MG63 (cell line): ENCODE measurements around the gene KCNQ1OT1. TPM values are rescaled to one million over a fixed set of nuclear protein-coding genes. Genes with fewer than 3 reads are reported as not detected.
"Not testable (repeated sequence)": the region's sequence is repeated elsewhere in the genome, so short reads cannot be mapped to it uniquely, and the experiment has no call there.

Experiments used
- DNase-seq: peaks from one replicate; pipeline ENCODE4 v3.0.0-alpha.2; 2020
- H3K27me3 ChIP-seq: fragments of 250-450 bp; sonication (Bioruptor Pico); 2 replicates; pipeline ENCODE4 v1.5.1; 2020; ENCODE audit warnings: mild to moderate bottlenecking, moderate library complexity
- H3K36me3 ChIP-seq: fragments of 250-450 bp; sonication (Bioruptor Pico); 2 replicates; pipeline ENCODE4 v1.5.1; 2020; ENCODE audit warnings: mild to moderate bottlenecking, moderate library complexity
- H3K4me3 ChIP-seq: fragments of 250-450 bp; sonication (Bioruptor Pico); 2 replicates; pipeline ENCODE4 v1.5.1; 2020; ENCODE audit warnings: mild to moderate bottlenecking, moderate library complexity
- H3K9me3 ChIP-seq: fragments of 250-450 bp; sonication (Bioruptor Pico); 2 replicates; pipeline ENCODE4 v1.5.1; 2020; ENCODE audit warnings: mild to moderate bottlenecking, moderate library complexity
- total RNA-seq: library from RNA; depleted of rRNA; stranded (reverse); fragments of >200 nt; shearing (Covaris generic); gene quantifications from 2 replicates; pipeline ENCODE4 v1.2.3, GENCODE V29; 2014; ENCODE audit warnings: low replicate concordance

Gene KCNQ1OT1
- total RNA-seq, 1 experiment from 2014 or later = 0.16 TPM

- H3K4me3 ChIP-seq = no peak overlapping the region
- no peak for DNase-seq
These were observed 54.0 kb downstream of the KCNQ1OT1 start for GRCh38 chr11:2645779-2646118.

GRCh38 chr11:2644844-2645778, 54.7 kb downstream of the KCNQ1OT1 start:
- no peak for DNase-seq
- H3K36me3 ChIP-seq = no peaks in the 10 kb centered on the region
- no peaks in the 10 kb centered on the region for H3K27me3 ChIP-seq
- H3K4me3 ChIP-seq = no peak overlapping the region
- peaks cover 61% of the 10 kb centered on the region for H3K9me3 ChIP-seq

More at GRCh38 chr11:2645779-2646118, 54.0 kb downstream of the KCNQ1OT1 start:
- H3K27me3 ChIP-seq = no peaks in the 10 kb centered on the region
- H3K36me3 ChIP-seq = no peaks in the 10 kb centered on the region
- peaks cover 64% of the 10 kb centered on the region for H3K9me3 ChIP-seq

- no peak overlapping the region for H3K4me3 ChIP-seq
- H3K36me3 ChIP-seq = no peaks in the 10 kb centered on the region
- H3K9me3 ChIP-seq = peaks cover 50% of the 10 kb centered on the region
- no peak for DNase-seq
- H3K27me3 ChIP-seq = no peaks in the 10 kb centered on the region
These were observed 56.0 kb downstream of the KCNQ1OT1 start for GRCh38 chr11:2643746-2644145.

- H3K9me3 ChIP-seq = peaks cover 34% of the 10 kb centered on the region
- H3K36me3 ChIP-seq = no peaks in the 10 kb centered on the region
- H3K4me3 ChIP-seq = no peak overlapping the region
- DNase-seq = no peak
- no peaks in the 10 kb centered on the region for H3K27me3 ChIP-seq
These were observed 58.2 kb downstream of the KCNQ1OT1 start for GRCh38 chr11:2641623-2642022.

GRCh38 chr11:2639763-2640162, 60.0 kb downstream of the KCNQ1OT1 start:
- peaks cover 31% of the 10 kb centered on the region for H3K9me3 ChIP-seq
- H3K4me3 ChIP-seq, DNase-seq, H3K36me3 ChIP-seq, H3K27me3 ChIP-seq: not testable (repeated sequence)

- no peak overlapping the region for H3K4me3 ChIP-seq
- DNase-seq = no peak
- no peaks in the 10 kb centered on the region for H3K36me3 ChIP-seq
- H3K27me3 ChIP-seq = no peaks in the 10 kb centered on the region
- peaks cover 47% of the 10 kb centered on the region for H3K9me3 ChIP-seq
These were observed 68.6 kb downstream of the KCNQ1OT1 start for GRCh38 chr11:2631161-2631560.

GRCh38 chr11:2630679-2631078, 69.1 kb downstream of the KCNQ1OT1 start:
- Histone ChIP-seq H3K4me3 (no peak overlapping the region), H3K27me3 (no peaks in the 10 kb centered on the region), H3K36me3 (no peaks in the 10 kb centered on the region), H3K9me3 (peaks cover 45% of the 10 kb centered on the region)
- DNase-seq = no peak

- H3K4me3 ChIP-seq = no peak overlapping the region
- no peak for DNase-seq
- H3K9me3 ChIP-seq = peaks cover 27% of the 10 kb centered on the region
- no peaks in the 10 kb centered on the region for H3K27me3 ChIP-seq
- H3K36me3 ChIP-seq = no peaks in the 10 kb centered on the region
These were observed 74.6 kb downstream of the KCNQ1OT1 start for GRCh38 chr11:2625183-2625582.

GRCh38 chr11:2621894-2622293, 77.9 kb downstream of the KCNQ1OT1 start:
- Histone ChIP-seq H3K9me3 (peaks cover 13% of the 10 kb centered on the region), H3K4me3 (no peak overlapping the region), H3K36me3 (no peaks in the 10 kb centered on the region), H3K27me3 (no peaks in the 10 kb centered on the region)
- no peak for DNase-seq

GRCh38 chr11:2612884-2613571, 86.8 kb downstream of the KCNQ1OT1 start:
- H3K36me3 ChIP-seq = no peaks in the 10 kb centered on the region
- no peak for DNase-seq
- no peaks in the 10 kb centered on the region for H3K27me3 ChIP-seq
- peaks cover 6% of the 10 kb centered on the region; the same call in 1 of the 2 replicates for H3K9me3 ChIP-seq
- H3K4me3 ChIP-seq = no peak overlapping the region

- H3K9me3 ChIP-seq = no peaks in the 10 kb centered on the region
- no peaks in the 10 kb centered on the region for H3K36me3 ChIP-seq
- no peaks in the 10 kb centered on the region for H3K27me3 ChIP-seq
- DNase-seq = no peak
- H3K4me3 ChIP-seq = no peak overlapping the region
These were observed 90.4 kb downstream of the KCNQ1OT1 start for GRCh38 chr11:2609345-2609744.

- no peaks in the 10 kb centered on the region for H3K36me3 ChIP-seq
- no peaks in the 10 kb centered on the region for H3K27me3 ChIP-seq
- no peak for DNase-seq
- no peak overlapping the region for H3K4me3 ChIP-seq
- no peaks in the 10 kb centered on the region for H3K9me3 ChIP-seq
These were observed 100.1 kb downstream of the KCNQ1OT1 start for GRCh38 chr11:2599561-2600189.

GRCh38 chr11:2595204-2595603, 104.6 kb downstream of the KCNQ1OT1 start:
- Histone ChIP-seq H3K4me3 (no peak overlapping the region), H3K27me3 (no peaks in the 10 kb centered on the region), H3K36me3 (no peaks in the 10 kb centered on the region), H3K9me3 (no peaks in the 10 kb centered on the region)
- no peak for DNase-seq

- H3K4me3 ChIP-seq = no peak overlapping the region
- no peaks in the 10 kb centered on the region for H3K36me3 ChIP-seq
- no peaks in the 10 kb centered on the region for H3K9me3 ChIP-seq
- H3K27me3 ChIP-seq = no peaks in the 10 kb centered on the region
- no peak for DNase-seq
These were observed 105.5 kb downstream of the KCNQ1OT1 start for GRCh38 chr11:2594267-2594666.

- H3K4me3 ChIP-seq = no peak overlapping the region
- H3K36me3 ChIP-seq = no peaks in the 10 kb centered on the region
- no peaks in the 10 kb centered on the region for H3K9me3 ChIP-seq
- DNase-seq = no peak
- no peaks in the 10 kb centered on the region for H3K27me3 ChIP-seq
These were observed 106.3 kb downstream of the KCNQ1OT1 start for GRCh38 chr11:2593393-2593950.

- no peak overlapping the region for H3K4me3 ChIP-seq
- no peaks in the 10 kb centered on the region for H3K27me3 ChIP-seq
- H3K36me3 ChIP-seq = no peaks in the 10 kb centered on the region
- H3K9me3 ChIP-seq = no peaks in the 10 kb centered on the region
- DNase-seq = no peak
These were observed 107.0 kb downstream of the KCNQ1OT1 start for GRCh38 chr11:2592559-2593392.
